Tibial nerve (tissue), 4 donors: Measurements from ENCODE around the gene CHMP5. TPM values are rescaled to one million over a fixed set of nuclear protein-coding genes. Genes with fewer than 3 reads are reported as not detected.

ENCODE experiments used
- DNase-seq, 2 donors: peaks; one replicate each; pipeline ENCODE4 v3.0.0-alpha.2; 2019; ENCODE audit warnings: low spot score in 2 of 2
- H3K27ac ChIP-seq, 4 donors: fragments of 200-600 bp; sonication (generic) in 3 of 4; one replicate each; pipeline ENCODE4 v1.5.1; 2017 to 2019; ENCODE audit warnings: mild to moderate bottlenecking in 1 of 4
- H3K27me3 ChIP-seq, 2 donors: fragments of 200-600 bp; sonication (generic) in 1 of 2; one replicate each; pipeline versions ENCODE4 v1.5.1 to v1.6.0; 2017 to 2019
- H3K36me3 ChIP-seq, 3 donors: fragments of 200-600 bp; sonication (generic); one replicate each; pipeline ENCODE4 v1.5.1; 2018 to 2019
- H3K4me1 ChIP-seq, 4 donors: fragments of 200-600 bp; sonication (generic) in 3 of 4; one replicate each; pipeline ENCODE4 v1.5.1; 2017 to 2019
- H3K4me3 ChIP-seq, 4 donors: fragments of 200-600 bp; sonication (generic) in 3 of 4; one replicate each; pipeline ENCODE4 v1.5.1; 2017 to 2019; ENCODE audit warnings: mild to moderate bottlenecking in 1 of 4, moderate library complexity in 1 of 4
- H3K9me3 ChIP-seq, 4 donors: fragments of 200-600 bp; sonication (generic) in 3 of 4; one replicate each; pipeline ENCODE4 v1.5.1; 2017 to 2019
- CTCF ChIP-seq, 5 experiments: fragments of 200-600 bp in 3 of 5; fragments of 450-650 bp in 2 of 5; sonication (generic) in 3 of 5; IDR thresholded peaks; one replicate each; pipeline ENCODE4 v1.5.1; 2016 to 2019; ENCODE audit warnings: antibody characterized with exemption in 5 of 5, mild to moderate bottlenecking in 3 of 5, moderate library complexity in 2 of 5
- EP300 ChIP-seq, 2 donors: sonication (generic); formaldehyde crosslinking; IDR thresholded peaks; one replicate each; pipeline ENCODE4 v1.6.1; 2017; ENCODE audit warnings: antibody characterized with exemption in 2 of 2, mild to moderate bottlenecking in 1 of 2
- POLR2A ChIP-seq, 2 donors: fragments of 450-650 bp; IDR thresholded peaks; one replicate each; pipeline ENCODE4 v1.6.1; 2017; ENCODE audit warnings: antibody characterized with exemption in 2 of 2, mild to moderate bottlenecking in 2 of 2, moderate library complexity in 2 of 2
- WGBS, 2 donors: methylation state at CpG; one replicate each; pipeline ENCODE4 v1.1.5; 2018; 5-methylcytosine and 5-hydroxymethylcytosine counted together
- total RNA-seq, 4 donors: library from RNA; depleted of rRNA; stranded (reverse); fragments of >200 nt; gene quantifications; one replicate each; pipeline ENCODE4 v1.1.0, GENCODE V29; 2016

Gene CHMP5
- total RNA-seq: 10 to 100 TPM; 56.1 to 67.4 (median 59.3) TPM

GRCh38 chr9:33264473-33265177 is at the start of gene CHMP5, which contains the start of gene BAG1:
TSS of gene CHMP5 (plus strand) at chr9:33265049. CDS start at chr9:33265079, 30 bp downstream.
TSS of gene BAG1 (minus strand) at chr9:33264708.
- peak within 1 kb of the TSS; percentile 81 to 99 (median 97) for H3K4me3 ChIP-seq
- DNase-seq: peak; percentile 100
- H3K27ac ChIP-seq: peak within 1 kb of the TSS; percentile 82 to 98 (median 96)
- H3K4me1 ChIP-seq: peaks cover 0 to 40% (median 19%) of the 10 kb centered on the region in 4 donors
- no peaks in the 10 kb centered on the region for H3K9me3 ChIP-seq
- H3K27me3 ChIP-seq: no peaks in the 10 kb centered on the region
- peaks cover 0 to 64% (median 0%) of the 10 kb centered on the region in 3 donors for H3K36me3 ChIP-seq
- WGBS, 2 donors: 0 to 1% methylated on average over 38 to 49 of the region's 67 CpGs
- TF ChIP-seq CTCF (IDR thresholded peaks at IDR 0.05): peak in 3 of 5 experiments; percentile 34 to 70 (median 45)
- TF ChIP-seq POLR2A (IDR thresholded peaks at IDR 0.05): peak; percentile 78 to 88
- peak; percentile 81 to 97 for TF ChIP-seq EP300 (IDR thresholded peaks at IDR 0.05)

- Histone ChIP-seq H3K4me1 (peaks cover 0 to 11% (median 5%) of the 10 kb centered on the region in 4 donors), H3K4me3 (no peak overlapping the region), H3K36me3 (no peaks in the 10 kb centered on the region), H3K9me3 (no peaks in the 10 kb centered on the region), H3K27me3 (no peaks in the 10 kb centered on the region), H3K27ac (peak overlapping the region in 1 of 4 donors; percentile 40)
- TF ChIP-seq EP300 (IDR thresholded peaks at IDR 0.05) (no peak), POLR2A (IDR thresholded peaks at IDR 0.05) (no peak), CTCF (IDR thresholded peaks at IDR 0.05) (no peak)
- DNase-seq: no peak
- WGBS, 2 donors: 75 to 81% methylated on average over 13 to 14 of the region's 14 CpGs
Measured at GRCh38 chr9:33220681-33221567, 43.9 kb upstream of the CHMP5 start.

- Histone ChIP-seq H3K4me3 (no peak overlapping the region), H3K36me3 (no peaks in the 10 kb centered on the region), H3K9me3 (no peaks in the 10 kb centered on the region), H3K27ac (no peak overlapping the region), H3K27me3 (no peaks in the 10 kb centered on the region), H3K4me1 (peaks cover 0 to 14% (median 5%) of the 10 kb centered on the region in 4 donors)
- 87 to 93% methylated on average over 3 of the region's 3 CpGs for WGBS, 2 donors
- no peak for DNase-seq
- no peak for TF ChIP-seq POLR2A (IDR thresholded peaks at IDR 0.05)
- no peak for TF ChIP-seq EP300 (IDR thresholded peaks at IDR 0.05)
- no peak for TF ChIP-seq CTCF (IDR thresholded peaks at IDR 0.05)
Measured at GRCh38 chr9:33221568-33221884, 43.3 kb upstream of the CHMP5 start.

- peaks cover 0 to 14% (median 5%) of the 10 kb centered on the region in 4 donors for H3K4me1 ChIP-seq
- no peak for DNase-seq
- no peak overlapping the region for H3K4me3 ChIP-seq
- no peaks in the 10 kb centered on the region for H3K9me3 ChIP-seq
- H3K27me3 ChIP-seq: no peaks in the 10 kb centered on the region
- TF ChIP-seq EP300 (IDR thresholded peaks at IDR 0.05) (no peak), POLR2A (IDR thresholded peaks at IDR 0.05) (no peak), CTCF (IDR thresholded peaks at IDR 0.05) (no peak)
- H3K27ac ChIP-seq: no peak overlapping the region
- WGBS, 2 donors: 79 to 80% methylated on average over 3 of the region's 3 CpGs
- no peaks in the 10 kb centered on the region for H3K36me3 ChIP-seq
Measured at GRCh38 chr9:33222031-33222430, 42.8 kb upstream of the CHMP5 start.

GRCh38 chr9:33223696-33224095 is 41.2 kb upstream of the CHMP5 start:
- Histone ChIP-seq H3K4me3 (no peak overlapping the region), H3K27me3 (no peaks in the 10 kb centered on the region), H3K36me3 (no peaks in the 10 kb centered on the region), H3K4me1 (peaks cover 0 to 14% (median 5%) of the 10 kb centered on the region in 4 donors), H3K9me3 (no peaks in the 10 kb centered on the region), H3K27ac (no peak overlapping the region)
- WGBS, 2 donors: 71 to 74% methylated on average over 1 of the region's 1 CpG
- no peak for TF ChIP-seq POLR2A (IDR thresholded peaks at IDR 0.05)
- TF ChIP-seq EP300 (IDR thresholded peaks at IDR 0.05): no peak
- no peak for TF ChIP-seq CTCF (IDR thresholded peaks at IDR 0.05)
- no peak for DNase-seq
